Activated T-helper 1 cell treated with Interleukin-2 at 50 U/mL for 16 hours (primary cell): ENCODE data around the gene IKZF3.
"Not testable (repeated sequence)": the region's sequence is repeated elsewhere in the genome, so short reads cannot be mapped to it uniquely, and the experiment has no call there.

Experiments
- DNase-seq: peaks from one replicate; pipeline ENCODE4 v3.0.0-alpha.2; 2020; ENCODE audit warnings: low read depth

Gene IKZF3

DNA sequence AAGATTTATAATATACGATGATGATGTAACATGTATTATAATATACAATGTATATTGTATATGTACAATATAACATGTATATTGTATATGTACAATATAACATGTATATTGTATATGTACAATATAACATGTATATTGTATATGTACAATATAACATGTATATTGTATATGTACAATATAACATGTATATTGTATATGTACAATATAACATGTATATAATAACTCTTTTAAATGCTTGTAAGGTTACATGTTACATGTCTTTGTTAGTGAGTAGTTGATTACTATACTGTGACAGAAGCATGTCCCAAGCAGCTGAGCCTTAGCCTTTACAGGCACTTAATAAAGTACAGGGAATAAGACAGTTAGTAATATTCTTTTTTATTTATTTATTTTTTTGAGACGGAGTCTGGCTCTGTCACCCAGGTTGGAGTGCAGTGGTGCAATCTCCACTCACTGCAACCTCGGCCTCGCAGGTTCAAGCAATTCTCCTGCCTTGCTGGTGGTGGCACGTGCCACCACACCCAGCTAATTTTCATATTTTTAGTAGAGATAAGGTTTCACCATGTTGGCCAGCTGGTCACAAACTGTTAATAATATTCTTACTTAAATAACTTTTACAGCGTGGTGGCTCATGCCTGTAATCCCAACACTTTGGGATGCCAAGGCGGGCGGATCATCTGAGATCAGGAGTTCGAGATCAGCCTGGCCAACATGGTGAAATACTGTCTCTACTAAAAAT is 8.0 kb downstream of the IKZF3 start:
- DNase-seq: not testable (repeated sequence)

DNA sequence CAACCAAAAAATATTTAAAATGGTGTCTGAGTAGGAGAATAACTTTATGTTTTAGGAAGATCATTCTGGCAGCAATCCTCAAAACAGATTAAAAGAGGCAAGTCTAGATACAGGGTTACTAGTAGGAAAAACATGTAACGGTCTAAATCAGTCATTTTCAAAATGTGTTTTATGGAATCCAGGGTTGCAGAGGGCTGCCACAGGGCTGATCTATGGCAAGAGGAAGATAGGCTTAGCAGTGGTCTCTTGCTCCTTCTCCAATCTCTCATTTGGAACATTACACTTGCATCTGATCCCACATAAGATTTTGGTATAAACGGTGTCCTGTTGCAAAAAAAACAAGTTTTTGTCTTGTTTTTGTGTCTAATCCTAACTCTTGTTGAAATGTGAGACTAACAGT is 9.2 kb downstream of the IKZF3 start:
- no peak for DNase-seq

DNA sequence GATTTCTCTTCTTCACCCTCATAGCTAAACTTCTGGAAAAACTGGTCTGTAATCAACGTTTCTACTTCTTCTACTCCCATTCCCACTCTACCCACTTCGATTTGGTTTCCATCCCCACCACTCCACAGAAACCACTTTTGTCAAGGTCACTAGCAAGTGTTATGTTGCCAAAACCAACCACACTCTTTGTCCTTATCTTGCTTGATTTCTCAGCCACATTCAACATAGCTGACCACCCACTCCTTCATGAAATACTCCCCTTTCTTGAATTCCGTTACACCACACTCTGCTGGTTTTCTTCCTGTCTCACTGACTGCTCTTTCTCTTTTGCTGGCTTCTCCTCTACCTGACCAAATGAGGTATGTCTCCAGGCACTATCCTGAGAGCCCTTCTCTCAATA is 11.9 kb downstream of the IKZF3 start:
- no peak for DNase-seq

DNA sequence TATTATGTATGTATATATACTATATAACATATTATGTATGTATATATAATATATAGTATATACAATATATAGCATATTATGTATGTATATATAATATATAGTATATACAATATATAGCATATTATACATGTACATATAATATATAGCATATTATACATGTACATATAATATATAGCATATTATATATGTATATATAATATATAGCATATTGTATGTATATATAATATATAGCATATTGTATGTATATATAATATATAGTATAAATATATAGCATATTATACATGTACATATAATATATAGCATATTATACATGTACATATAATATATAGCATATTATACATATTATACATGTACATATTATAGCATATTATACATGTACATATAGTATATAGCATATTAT is 13.9 kb downstream of the IKZF3 start:
- DNase-seq: not testable (repeated sequence)

DNA sequence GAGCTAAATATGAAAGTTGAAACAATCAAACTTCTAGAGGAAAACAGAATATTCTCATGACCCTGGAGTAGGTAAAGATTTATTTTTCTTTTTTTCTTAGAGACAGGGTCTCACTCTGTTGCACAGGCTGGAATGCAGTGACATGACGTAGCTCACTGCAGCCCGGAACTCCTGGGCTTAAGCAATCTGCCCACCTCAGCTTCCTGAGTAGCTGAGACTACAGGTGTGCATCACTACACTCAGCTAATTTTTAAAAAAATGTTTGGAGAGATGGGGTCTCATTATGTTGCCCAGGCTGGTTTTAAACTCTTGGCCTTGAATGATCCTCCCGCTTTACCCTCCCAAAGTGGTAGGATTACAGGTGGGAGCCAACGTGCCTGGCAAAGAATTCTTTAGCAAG is 15.5 kb downstream of the IKZF3 start:
- DNase-seq: no peak

DNA sequence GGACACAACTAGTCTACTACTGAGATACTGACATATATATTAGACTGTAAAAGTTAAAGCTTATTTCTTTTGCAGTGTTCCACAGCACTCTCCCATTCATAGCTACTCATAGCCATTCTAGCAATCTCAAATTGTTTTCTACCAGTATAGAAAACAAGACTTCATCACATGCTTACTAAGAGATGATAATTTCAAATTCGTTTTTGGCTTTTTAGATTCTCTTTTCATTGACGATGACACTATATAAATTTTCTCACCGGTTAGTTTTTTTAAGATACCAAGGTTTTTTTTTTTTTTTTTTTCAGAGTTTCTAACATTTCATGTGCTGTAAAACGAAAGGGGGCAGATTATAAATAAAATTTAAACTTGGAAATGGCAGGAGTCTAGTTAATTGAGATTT is 17.9 kb downstream of the IKZF3 start:
- DNase-seq: no peak

DNA sequence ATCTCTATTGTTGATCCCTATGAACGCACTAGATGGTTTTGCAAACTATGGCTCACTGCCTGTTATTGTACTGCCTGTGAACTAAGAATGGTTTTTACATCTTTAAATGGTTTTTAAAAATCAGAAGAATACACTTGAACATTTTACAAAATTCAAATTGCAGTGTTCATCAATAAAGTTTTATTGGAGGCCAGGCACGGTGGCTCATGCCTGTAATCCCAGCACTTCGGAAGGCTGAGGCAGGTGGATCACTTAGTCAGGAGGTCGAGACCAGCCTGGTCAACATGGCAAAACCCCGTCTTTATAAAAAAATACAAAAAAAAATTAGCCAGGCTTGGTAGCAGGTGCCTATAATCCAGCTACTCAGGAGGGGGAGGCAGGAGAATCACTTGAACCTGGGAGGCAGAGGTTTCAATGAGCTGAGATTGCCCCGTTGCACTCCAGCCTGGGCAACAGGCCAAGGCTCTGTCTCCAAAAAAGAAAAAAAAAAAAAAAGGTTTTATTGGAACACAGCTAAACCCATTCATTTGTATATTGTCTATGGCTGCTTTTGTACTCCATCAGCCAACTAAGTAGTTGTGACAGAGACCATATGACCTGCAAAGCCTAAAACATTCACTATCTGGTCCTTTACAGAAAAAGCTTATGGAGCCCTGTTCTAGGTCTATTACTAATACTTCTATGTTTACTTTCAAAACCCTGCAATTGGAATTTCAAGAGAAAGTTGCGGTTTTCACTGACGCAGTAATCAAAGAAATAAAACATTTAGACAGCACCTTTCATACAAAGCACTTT is 18.9 kb downstream of the IKZF3 start:
- DNase-seq: no peak

DNA sequence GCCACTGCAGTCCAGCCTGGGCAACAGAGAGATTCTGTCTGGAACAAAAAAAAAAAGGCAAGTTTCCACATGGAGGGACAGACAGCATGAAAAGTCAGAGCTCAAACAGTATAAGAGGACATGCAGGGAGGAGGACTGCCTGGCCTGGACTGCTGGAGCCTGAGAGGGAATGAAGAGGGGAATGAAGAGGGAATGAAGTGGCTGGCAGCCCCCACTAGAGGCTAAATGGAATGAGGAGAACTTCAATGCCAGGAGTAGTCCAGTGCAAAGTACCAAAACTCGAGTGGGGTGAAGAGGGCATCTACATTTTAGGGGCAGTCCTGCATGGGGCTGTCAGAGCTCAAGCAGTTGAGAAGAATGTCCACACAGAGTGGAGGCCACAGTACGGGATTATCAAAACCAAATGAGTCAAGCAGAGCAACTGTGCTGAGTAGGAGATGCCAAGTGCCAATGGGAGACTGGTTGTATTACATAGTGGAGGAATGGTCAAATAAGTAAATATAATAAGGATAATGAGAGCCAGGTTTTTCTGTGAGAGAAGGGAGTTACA is 22.9 kb downstream of the IKZF3 start:
- no peak for DNase-seq

DNA sequence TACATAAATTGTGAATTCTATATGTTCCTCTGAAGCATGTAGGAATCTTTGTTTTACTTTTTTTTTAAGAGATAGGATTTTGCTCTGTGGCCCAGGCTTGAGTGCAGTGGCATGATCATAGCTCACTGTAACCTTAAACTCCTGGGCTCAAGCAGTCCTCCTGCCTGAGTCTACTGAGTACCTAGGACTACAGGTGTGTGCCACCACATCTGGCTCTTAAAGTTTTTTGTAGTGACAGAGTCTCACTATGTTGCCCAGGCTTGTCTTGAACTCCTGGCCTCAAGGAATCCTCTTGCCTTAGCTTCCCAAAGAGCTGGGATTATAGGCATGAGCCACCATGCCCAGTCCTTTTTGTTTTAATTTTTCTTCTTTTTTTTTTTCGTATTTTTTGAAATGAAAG is 25.3 kb downstream of the IKZF3 start:
- DNase-seq: no peak

DNA sequence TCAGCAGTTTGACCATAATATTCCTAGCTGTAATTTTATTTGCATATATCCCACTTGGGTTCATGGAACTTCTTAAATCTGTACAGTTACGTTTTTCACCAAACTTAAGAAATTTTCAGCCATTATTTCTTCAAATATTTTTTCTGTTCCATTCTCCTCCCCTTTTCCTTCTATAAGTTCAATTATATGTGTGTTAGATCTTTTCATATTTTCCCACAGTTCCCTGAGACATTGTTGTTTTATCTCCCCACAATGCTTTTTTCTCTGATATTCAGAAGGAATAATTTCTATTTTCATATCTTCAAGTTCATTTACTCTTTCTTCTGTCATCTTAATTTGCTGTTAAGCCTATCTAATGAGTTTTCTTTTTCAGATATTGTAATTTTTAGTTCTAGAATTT is 26.1 kb downstream of the IKZF3 start:
- DNase-seq: no peak

DNA sequence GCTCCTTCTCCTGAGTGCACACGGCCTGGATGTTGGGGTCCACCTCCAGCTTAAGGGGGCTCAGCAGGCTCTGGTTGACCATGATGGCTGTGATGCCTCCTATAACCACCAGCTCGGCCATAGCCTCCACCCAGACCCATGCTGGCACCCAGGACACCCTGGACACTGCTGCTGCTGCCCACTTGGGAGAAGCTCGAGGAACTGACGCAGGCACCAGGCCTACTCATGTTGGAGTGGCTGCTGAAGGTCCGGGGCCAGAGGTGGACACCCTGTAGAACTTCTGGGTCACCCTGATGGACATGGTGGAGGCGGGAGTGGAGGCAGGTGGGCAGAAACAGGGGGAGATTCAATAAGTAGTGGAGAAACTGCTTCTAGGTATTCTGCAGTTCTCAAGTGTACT is 28.0 kb downstream of the IKZF3 start:
- DNase-seq: no peak

DNA sequence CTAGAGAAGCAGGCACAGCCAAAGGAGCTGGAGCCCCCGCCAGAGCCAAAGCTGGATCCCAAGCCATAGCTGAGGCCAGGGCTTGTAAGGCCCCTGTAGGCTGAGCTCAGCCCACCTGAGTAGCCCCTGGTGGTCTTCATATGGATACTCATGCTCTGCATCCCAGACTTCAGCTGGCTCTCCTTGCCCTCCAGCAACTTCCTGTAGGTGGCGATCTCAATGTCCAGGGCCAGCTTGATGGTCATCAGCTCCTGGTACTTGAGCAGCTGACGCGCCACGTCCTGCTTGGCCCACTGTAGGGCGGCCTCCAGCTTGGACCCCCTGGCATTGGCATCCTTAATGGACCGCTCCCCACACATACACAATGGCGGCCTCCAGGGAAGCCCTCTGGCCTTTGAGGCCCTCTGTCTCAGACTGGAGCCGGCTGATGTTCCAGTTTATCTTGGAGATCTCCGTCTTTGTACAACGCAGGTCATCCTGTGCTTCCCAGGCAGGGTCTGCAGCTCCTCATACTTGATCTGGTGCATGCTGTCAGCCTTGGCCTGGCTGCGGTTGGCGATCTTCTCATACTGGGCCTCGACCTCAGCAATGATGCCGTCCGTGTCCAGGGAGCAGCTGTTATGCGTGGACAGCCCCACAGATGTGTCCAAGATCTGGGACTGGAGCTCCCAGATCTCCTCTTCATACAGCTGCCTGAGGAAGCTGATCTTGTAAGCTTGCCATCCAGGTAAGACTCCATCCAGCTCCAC is 28.9 kb downstream of the IKZF3 start:
- DNase-seq: no peak

DNA sequence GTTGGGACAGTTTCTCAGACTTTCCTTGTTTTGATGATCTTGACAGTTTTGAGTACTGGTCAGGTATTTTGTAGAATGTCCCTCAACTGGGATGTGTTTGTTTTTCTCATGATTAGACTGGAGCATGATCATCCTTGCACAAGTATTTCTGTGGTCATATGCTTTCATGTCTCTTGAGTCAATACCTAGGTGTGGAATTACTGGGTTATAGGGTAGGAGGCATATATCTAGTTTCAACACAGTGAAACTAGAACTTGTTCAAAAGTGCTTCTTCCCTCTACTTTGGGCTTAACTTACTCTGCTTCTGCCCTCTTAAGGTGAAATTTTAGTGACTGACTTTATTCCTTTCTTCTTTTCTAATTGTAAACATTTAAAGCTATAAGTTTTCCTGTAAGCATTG is 30.1 kb downstream of the IKZF3 start:
- DNase-seq: no peak

DNA sequence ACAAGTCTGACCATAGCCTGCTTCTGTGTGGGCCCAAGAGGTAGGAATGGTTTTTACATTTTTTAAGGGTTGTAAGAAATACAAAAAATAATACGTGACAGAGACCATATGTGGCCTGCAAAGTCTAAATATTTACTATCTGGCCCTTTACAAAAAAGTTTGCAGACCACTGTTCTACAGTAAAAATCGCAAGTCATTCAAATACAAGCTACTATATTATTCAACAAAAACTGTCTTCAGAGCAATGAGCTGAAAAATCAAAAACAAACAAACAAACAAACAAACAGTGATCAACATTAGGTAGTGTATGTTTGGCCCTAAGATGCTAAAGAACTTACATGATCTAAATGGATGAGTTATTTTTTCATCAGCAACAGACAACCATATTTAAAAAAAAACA is 32.5 kb downstream of the IKZF3 start:
- no peak for DNase-seq

DNA sequence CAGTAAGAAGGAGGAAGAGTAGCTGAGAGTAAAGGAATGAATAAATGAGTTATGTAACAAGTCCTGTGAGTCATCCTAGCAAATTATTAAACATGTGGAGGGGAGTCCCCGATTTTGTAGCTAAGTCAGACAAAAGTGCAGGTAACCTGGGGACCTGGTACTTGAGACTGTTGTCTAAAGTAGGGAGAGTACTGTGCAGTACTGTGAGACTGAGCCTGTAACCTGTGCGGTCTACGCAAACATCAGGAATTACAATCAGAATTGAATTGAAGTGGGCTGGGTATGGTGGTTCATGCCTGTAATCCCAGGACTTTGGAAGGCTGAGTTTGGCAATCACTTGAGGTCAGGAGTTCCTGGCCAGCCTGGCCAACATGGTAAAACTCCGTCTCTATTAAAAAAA is 35.7 kb downstream of the IKZF3 start:
- no peak for DNase-seq

DNA sequence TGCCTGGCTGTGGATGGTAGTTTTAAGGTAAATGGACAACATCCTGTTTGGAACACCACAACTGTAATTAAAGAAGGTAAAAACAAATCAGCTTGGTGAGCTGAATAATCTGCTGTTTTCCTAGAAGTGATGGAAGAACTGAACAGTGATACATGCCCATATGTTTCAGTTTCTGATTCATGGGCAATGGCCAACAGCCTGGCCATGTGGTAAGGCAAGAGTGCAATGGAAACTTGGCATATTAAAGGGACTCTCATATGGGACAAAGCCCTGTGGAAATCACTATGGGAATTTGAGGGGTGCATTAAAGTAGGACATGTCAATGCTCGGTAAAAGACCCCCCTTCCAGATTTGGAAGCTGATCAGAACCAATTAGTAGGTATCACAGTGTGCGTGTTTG is 37.8 kb downstream of the IKZF3 start:
- no peak for DNase-seq

DNA sequence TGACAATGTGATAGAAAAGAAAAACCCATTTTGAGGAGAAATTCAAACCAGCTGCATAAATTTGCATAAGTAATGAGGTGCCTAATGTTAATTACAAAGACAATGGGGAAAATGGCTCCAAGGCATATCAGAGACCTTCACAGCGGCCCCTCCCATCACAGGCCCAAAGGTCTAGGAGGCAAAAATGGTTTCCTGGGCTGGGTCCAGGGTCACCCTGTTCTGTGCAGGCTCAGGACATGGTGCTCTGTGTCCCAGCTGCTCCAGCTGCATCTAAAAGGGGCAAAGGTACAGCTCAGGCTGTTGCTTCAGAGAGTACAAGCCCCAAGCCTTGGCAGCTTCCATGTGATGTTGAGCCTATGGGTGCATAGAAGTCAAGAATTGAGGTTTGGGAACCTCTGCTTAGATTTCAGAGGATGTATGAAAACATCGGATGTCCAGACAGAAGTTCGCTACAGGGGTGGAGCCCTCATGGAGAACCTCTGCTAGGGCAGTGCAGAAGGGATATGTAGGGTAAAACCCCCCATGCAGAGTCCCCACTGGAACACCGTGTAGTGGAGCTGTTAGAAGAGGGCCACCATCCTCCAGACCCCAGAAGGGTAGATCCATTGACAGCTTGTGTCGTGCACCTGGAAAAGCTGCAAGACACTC is 40.6 kb downstream of the IKZF3 start:
- DNase-seq: no peak

DNA sequence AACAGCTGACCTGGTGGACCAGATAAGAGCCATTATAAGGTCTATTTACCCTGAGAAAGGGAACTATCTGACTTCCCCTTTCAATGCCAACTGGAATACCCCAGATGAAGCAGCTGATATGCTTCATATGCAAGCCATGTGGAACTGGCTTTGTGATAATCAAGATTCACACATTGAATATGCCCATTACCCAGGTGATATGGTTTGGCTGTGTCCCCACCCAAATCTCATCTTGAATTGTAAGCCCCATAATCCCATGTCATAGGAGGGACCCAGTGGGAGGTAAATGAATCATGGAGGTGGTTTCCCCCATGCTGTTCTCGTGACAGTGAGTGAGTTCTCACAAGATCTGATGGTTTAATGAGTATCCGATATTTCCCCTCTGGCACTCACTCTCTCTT is 42.1 kb downstream of the IKZF3 start:
- no peak for DNase-seq

DNA sequence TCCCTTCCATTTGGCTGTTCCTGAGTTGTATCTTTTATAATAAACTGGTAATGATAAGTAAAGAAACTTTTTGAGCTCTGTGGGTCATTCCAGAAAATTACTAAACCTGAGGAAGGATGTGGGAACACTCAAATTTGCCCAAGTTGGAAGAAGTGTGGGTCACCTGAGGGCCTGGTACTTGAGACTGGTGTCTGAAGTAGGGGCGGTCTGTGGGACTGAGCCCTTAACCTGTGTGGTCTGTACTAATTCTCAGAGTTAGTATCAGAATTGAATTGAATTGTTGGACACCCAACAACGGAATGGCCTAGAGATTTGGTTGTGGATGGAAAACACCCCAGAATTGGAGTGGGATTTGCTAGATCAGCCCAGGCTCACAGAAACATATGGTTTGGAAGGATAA is 43.1 kb downstream of the IKZF3 start:
- no peak for DNase-seq

DNA sequence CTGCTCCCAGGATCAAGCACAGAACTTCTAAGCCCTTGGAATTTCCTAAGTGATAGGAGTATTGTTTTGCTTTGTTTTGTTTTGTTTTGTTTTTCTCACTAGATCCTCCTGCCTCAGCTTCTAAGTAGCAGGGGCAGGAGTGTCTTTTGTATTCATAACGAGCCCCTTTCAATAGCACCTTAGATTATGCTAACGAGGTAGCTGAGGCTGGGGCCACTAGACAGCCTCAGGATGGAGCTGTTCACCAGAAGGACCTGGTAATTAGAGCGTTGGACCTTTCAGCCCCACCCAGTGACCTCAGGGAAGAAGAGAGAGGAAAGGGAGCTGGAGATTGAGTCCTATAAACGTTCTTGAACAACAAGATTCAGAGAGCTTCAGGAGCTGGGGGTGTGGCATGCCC is 43.6 kb downstream of the IKZF3 start:
- DNase-seq: no peak

DNA sequence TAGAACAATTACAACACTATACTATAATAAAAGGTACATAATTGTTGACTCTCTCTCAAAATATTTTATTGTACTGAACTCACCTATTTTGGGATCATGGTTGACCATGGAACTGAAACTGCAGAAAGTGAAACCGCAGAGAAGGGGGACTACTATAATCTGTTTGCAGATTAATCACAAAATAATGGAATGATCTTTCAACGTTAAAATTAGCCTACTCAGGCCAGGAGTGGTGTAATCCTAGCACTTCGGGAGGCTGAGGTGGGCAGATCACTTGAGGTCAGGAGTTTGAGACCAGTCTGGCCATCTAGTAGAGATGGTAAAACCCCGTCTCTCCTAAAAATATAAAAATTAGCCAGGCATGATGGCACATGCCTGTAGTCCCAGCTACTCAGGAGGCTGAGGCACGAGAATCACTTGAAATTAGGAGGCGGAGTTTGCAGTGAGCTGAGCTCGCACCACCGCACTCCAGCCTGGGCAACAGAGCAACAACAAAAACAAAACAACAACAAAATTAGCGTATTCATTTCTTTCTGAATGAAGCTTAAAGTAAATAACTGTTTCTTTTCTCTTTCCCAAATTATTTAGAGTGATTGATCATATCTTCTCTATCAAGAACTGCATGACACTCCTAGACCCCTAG is 45.6 kb downstream of the IKZF3 start:
- no peak for DNase-seq

DNA sequence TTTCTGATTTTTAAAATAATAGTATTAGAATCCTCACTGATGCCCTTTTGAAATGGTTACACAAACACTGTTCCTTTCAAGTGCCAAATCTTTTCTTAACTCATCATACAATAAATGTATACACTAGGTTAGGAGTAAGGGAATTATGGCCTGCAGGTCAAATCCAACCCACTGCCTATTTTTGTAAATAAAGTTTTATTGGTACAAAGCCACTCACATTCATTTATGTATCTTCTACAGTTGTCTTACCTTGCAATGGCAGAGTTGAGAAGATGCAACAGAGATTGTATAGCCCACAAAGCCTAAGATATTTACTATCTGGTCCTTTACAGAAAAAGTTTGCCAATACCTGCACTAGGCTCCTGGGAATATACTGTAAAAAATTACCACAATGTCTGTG is 47.8 kb downstream of the IKZF3 start:
- no peak for DNase-seq
